OCI-LY7 (cell line): ENCODE data around the gene PPP1R9B.

ENCODE experiments used
- CTCF ChIP-seq: fragments of 200-600 bp; sonication (generic); conservative IDR thresholded peaks from 2 replicates; pipeline ENCODE4 v1.5.1; 2014; ENCODE audit warnings: mild to moderate bottlenecking, antibody characterized with exemption, low read length, moderate library complexity, mixed read lengths
- EZH2phosphoT487 ChIP-seq: fragments of 200-600 bp; sonication (generic); IDR thresholded peaks from 2 replicates; pipeline ENCODE4 v1.6.1; 2018; ENCODE audit warnings: low read depth, borderline replicate concordance, mild to moderate bottlenecking, mixed run types, antibody characterized with exemption, low read length, moderate library complexity, mixed read lengths

GRCh38 chr17:50096758-50097157 lies 53.7 kb downstream of the PPP1R9B start:
- TF ChIP-seq CTCF (no peak), EZH2phosphoT487 (no peak)
